Ovary (tissue), 9 donors: ENCODE data around the gene NTRK3. TPM values are rescaled to one million over a fixed set of nuclear protein-coding genes. Genes with fewer than 3 reads are reported as not detected.

Experiments used
- DNase-seq, 5 donors: peaks; one replicate each; pipeline ENCODE4 v3.0.0-alpha.2; 2019 to 2020
- H3K27ac ChIP-seq, 2 donors: fragments of 200-600 bp; one replicate each; pipeline versions ENCODE4 v1.5.1 to v1.8.0; 2019 to 2022
- H3K27me3 ChIP-seq: fragments of 200-600 bp; one replicate; pipeline ENCODE4 v1.8.0; 2022
- H3K36me3 ChIP-seq: fragments of 200-600 bp; sonication (generic); one replicate; pipeline ENCODE4 v1.5.1; 2019
- H3K4me1 ChIP-seq: one replicate; pipeline ENCODE4 v1.8.1; 2013; ENCODE audit warnings: mild to moderate bottlenecking, moderate library complexity; ENCODE audit not compliant: insufficient read depth
- H3K4me3 ChIP-seq: fragments of 200-600 bp; sonication (generic); one replicate; pipeline ENCODE4 v1.5.1; 2017
- H3K9me3 ChIP-seq, 2 donors: fragments of 200-600 bp in 1 of 2; sonication (generic) in 1 of 2; one replicate each; pipeline versions ENCODE4 v1.5.1 to v1.8.1; 2013 to 2019; ENCODE audit warnings: mild to moderate bottlenecking in 1 of 2, moderate library complexity in 1 of 2
- CTCF ChIP-seq, 3 donors: fragments of 450-650 bp in 2 of 3; fragments of 200-600 bp in 1 of 3; IDR thresholded peaks; one replicate each; pipeline versions ENCODE4 v1.5.1 to v1.8.0; 2016 to 2022; ENCODE audit warnings: antibody characterized with exemption in 3 of 3, mild to moderate bottlenecking in 1 of 3
- EP300 ChIP-seq: sonication (generic); formaldehyde crosslinking; IDR thresholded peaks from one replicate; pipeline ENCODE4 v1.6.1; 2017; ENCODE audit warnings: antibody characterized with exemption
- POLR2A ChIP-seq: fragments of 450-650 bp; IDR thresholded peaks from one replicate; pipeline ENCODE4 v1.6.1; 2017; ENCODE audit warnings: antibody characterized with exemption, mild to moderate bottlenecking, moderate library complexity
- WGBS, 3 donors: extraction: QIAGEN DNeasy Blood & Tissue Kit in 1 of 3; methylation state at CpG; one replicate each; pipeline versions ENCODE4 v1.1.5 to v1.1.7; 2013 to 2017; 5-methylcytosine and 5-hydroxymethylcytosine counted together
- intact Hi-C, 4 donors: fragments of 100-400 bp; cut with DNase I; formaldehyde crosslinking; loops; one replicate each; pipeline versions ENCODE4 v1.11.0 to v1.15.1; 2022 to 2023
- polyA plus RNA-seq, 2 donors: library from polyadenylated mRNA; stranded (reverse); fragments of 200-250 nt in 1 of 2; fragments of 350-450 nt in 1 of 2; fragmentation: Illumina TruSeq in 1 of 2; extraction: RNeasy Lipid Tissue Mini Kit (QIAGEN cat#74804) in 1 of 2; gene quantifications; one replicate each; pipeline ENCODE4 v1.2.3, GENCODE V29; 2013 to 2014
- total RNA-seq, 7 donors: library from RNA; depleted of rRNA in 2 of 7; stranded (reverse); fragments of >200 nt in 2 of 7; fragmentation: NEBNext Ultra II Directional in 3 of 7; extraction: Animal tissue kit (Norgen Biotek cat#: 25700) in 3 of 7; gene quantifications; one replicate each; pipeline versions ENCODE4 v1.1.0 to v1.2.4, GENCODE V29; 2016 to 2023
- donor health status: DM: no; HTN: no; CAD: no; lungs with moderate emphysema.
- donor health status: DM: no; HTN: no; CAD: no.
- donor health status: Bipolar disorder and iron deficiency.
- donor health status: DM: yes; HTN: yes; CAD: no.
- donor health status: DM: no; HTN: no; CAD: no.
- donor health status: DM: yes; HTN: yes; CAD: no.

The NTRK3 gene
- total and polyA plus RNA-seq, 9 donors: 0.77 to 14.6 (median 2.7) TPM

GRCh38 chr15:88196961-88197360 is 59.6 kb downstream of the NTRK3 start:
- Histone ChIP-seq H3K9me3 (no peaks in the 10 kb centered on the region), H3K27me3 (no peaks in the 10 kb centered on the region), H3K4me1 (no peaks in the 10 kb centered on the region), H3K27ac (no peak overlapping the region), H3K4me3 (no peak overlapping the region), H3K36me3 (no peaks in the 10 kb centered on the region)
- intact Hi-C loops: loop anchor here in 1 of 4 donors (5.0 kb wide), 1 partner anchor 1390 kb away; no protein-coding TSS in a partner anchor
- no peak for TF ChIP-seq EP300
- no peak for TF ChIP-seq POLR2A
- TF ChIP-seq CTCF (IDR thresholded peaks at IDR 0.05): no peak
- DNase-seq: no peak

DNA sequence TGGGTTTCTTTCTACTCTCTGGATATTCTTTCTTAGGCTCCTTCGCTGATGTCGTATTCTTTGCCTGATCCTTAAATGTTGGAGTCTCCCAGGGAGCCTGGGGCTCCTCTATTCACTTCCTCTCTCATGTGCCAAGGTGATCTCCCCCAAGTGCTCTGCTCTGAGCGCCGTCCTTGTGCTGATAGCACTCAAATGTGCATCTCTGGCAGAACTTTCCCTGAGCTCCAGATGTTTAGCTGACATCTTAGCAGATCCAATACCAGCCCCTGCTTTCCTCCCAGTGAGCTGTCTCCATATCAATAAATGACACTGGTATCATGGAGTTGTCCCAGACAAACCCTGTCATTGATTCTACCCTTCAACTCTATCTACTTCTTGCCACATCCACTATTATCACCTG is 62.4 kb downstream of the NTRK3 start:
- TF ChIP-seq EP300 (no peak), POLR2A (no peak), CTCF (IDR thresholded peaks at IDR 0.05) (no peak)
- intact Hi-C loops: no loop called here
- Histone ChIP-seq H3K4me3 (no peak overlapping the region), H3K27ac (no peak overlapping the region), H3K9me3 (no peaks in the 10 kb centered on the region), H3K36me3 (no peaks in the 10 kb centered on the region), H3K27me3 (no peaks in the 10 kb centered on the region), H3K4me1 (no peaks in the 10 kb centered on the region)
- WGBS, 3 donors: 80 to 84% (median 80%) methylated on average over 4 of the region's 4 CpGs
- no peak for DNase-seq

- Histone ChIP-seq H3K4me3 (no peak overlapping the region), H3K9me3 (no peaks in the 10 kb centered on the region), H3K27me3 (no peaks in the 10 kb centered on the region), H3K4me1 (no peaks in the 10 kb centered on the region), H3K27ac (no peak overlapping the region), H3K36me3 (no peaks in the 10 kb centered on the region)
- WGBS, 3 donors: 50 to 75% (median 57%) methylated on average over 4 of the region's 4 CpGs
- DNase-seq: no peak
- intact Hi-C loops: no loop called here
- TF ChIP-seq CTCF (IDR thresholded peaks at IDR 0.05) (no peak), EP300 (no peak), POLR2A (no peak)
Observed at GRCh38 chr15:88193415-88193814, 63.1 kb downstream of the NTRK3 start.

GRCh38 chr15:88191812-88192165 is 64.8 kb downstream of the NTRK3 start:
- intact Hi-C loops: no loop called here
- Histone ChIP-seq H3K4me3 (no peak overlapping the region), H3K27me3 (no peaks in the 10 kb centered on the region), H3K4me1 (no peaks in the 10 kb centered on the region), H3K36me3 (no peaks in the 10 kb centered on the region), H3K9me3 (no peaks in the 10 kb centered on the region), H3K27ac (no peak overlapping the region)
- 77 to 82% (median 77%) methylated on average over 10 of the region's 10 CpGs for WGBS, 3 donors
- no peak for DNase-seq
- TF ChIP-seq EP300: no peak
- TF ChIP-seq CTCF (IDR thresholded peaks at IDR 0.05): no peak
- no peak for TF ChIP-seq POLR2A

GRCh38 chr15:88190232-88190631 is 66.3 kb downstream of the NTRK3 start:
- H3K4me1 ChIP-seq: no peaks in the 10 kb centered on the region
- intact Hi-C loops: no loop called here
- WGBS, 3 donors: 55 to 64% (median 63%) methylated on average over 3 of the region's 3 CpGs
- H3K27ac ChIP-seq: no peak overlapping the region
- H3K4me3 ChIP-seq: no peak overlapping the region
- TF ChIP-seq EP300 (no peak), POLR2A (no peak), CTCF (IDR thresholded peaks at IDR 0.05) (no peak)
- H3K27me3 ChIP-seq: no peaks in the 10 kb centered on the region
- no peak for DNase-seq
- no peaks in the 10 kb centered on the region for H3K36me3 ChIP-seq
- H3K9me3 ChIP-seq: no peaks in the 10 kb centered on the region
